K562 (cell line): Measurements from ENCODE around the gene TENM3. TPM values are rescaled to one million over a fixed set of nuclear protein-coding genes. Genes with fewer than 3 reads are reported as not detected.

Source experiments
- ATAC-seq: fragments of 200-7000 bp; cut with Tn5 transposase; 3 replicates; pipeline ENCODE4 v1.9.1; 2020; ENCODE audit warnings: moderate library complexity
- BruUV-seq: library from RNA; stranded (reverse); fragments of 400-500 nt; replicated peaks from 2 replicates; lab custom pipeline; 2021; lab: Mats Ljungman, UMichigan
- CTCF ChIA-PET: fragments of 300-600 bp; formaldehyde crosslinking; extraction: SDS; loops from one replicate; lab custom pipeline; 2021; ENCODE audit warnings: low intra/inter-chr PET ratio; lab: Yijun Ruan, JAX
- POLR2A ChIA-PET: fragments of 300-600, 350-650 bp; sonication (Branson Sonifier 250); formaldehyde crosslinking; extraction: SDS; loops from one replicate; lab custom pipeline; 2021; ENCODE audit warnings: antibody characterized with exemption, inconsistent platforms; lab: Yijun Ruan, JAX
- DNase-seq, 4 experiments: peaks; one replicate each; pipeline versions ENCODE4 v3.0.0 to v3.0.0-alpha.2; 2011 to 2018; ENCODE audit warnings: low spot score in 3 of 4, mixed read lengths in 3 of 4; ENCODE audit errors: extremely low read depth in 1 of 4
- FAIRE-seq: peaks from 2 replicates; lab custom pipeline; 2011; peaks lifted over from hg19 to GRCh38; lab: Jason Lieb, UNC
- H2AFZ ChIP-seq: 2 replicates; pipeline ENCODE4 v1.6.0; 2011; ENCODE audit warnings: low read depth, low read length, control low read depth, inconsistent platforms
- H3K27ac ChIP-seq: fragments of 200-600 bp; 3 replicates; pipeline ENCODE4 v1.8.0; 2011; ENCODE audit warnings: low read depth, mild to moderate bottlenecking, control low read depth, inconsistent platforms, low read length, moderate library complexity, mixed read lengths; ENCODE audit errors: extremely low read depth
- H3K27me3 ChIP-seq, 2 experiments: fragments of 300-600 bp in 1 of 2; 2 replicates in 1 of 2; 3 replicates in 1 of 2; pipeline versions ENCODE4 v1.6.0 to v1.8.0; 2011; ENCODE audit warnings: inconsistent platforms in 2 of 2, low read length in 2 of 2, mild to moderate bottlenecking in 1 of 2, mixed read lengths in 1 of 2, moderate library complexity in 1 of 2; ENCODE audit not compliant: control insufficient read depth in 2 of 2, insufficient read depth in 2 of 2
- H3K36me3 ChIP-seq: fragments of 300-600 bp; 3 replicates; pipeline ENCODE4 v1.8.0; 2011; ENCODE audit warnings: mild to moderate bottlenecking, low read length, inconsistent platforms; ENCODE audit not compliant: control insufficient read depth, insufficient read depth
- H3K4me1 ChIP-seq, 2 experiments: fragments of 200-600 bp in 1 of 2; replicated peaks in 1 of 2; 2 replicates in 1 of 2; 3 replicates in 1 of 2; pipeline versions ENCODE4 v1.5.1 to v1.8.0; 2011; ENCODE audit warnings: inconsistent platforms in 2 of 2, low read length in 2 of 2, mild to moderate bottlenecking in 1 of 2, mixed read lengths in 1 of 2, moderate library complexity in 1 of 2; ENCODE audit not compliant: control insufficient read depth in 2 of 2, insufficient read depth in 2 of 2
- H3K4me2 ChIP-seq: 2 replicates; pipeline ENCODE4 v1.6.1; 2011; ENCODE audit warnings: low read length, control low read depth, inconsistent platforms, mixed read lengths; ENCODE audit not compliant: insufficient read depth
- H3K4me3 ChIP-seq: fragments of 200-600 bp; sonication (generic), shearing (Covaris generic); 2 replicates; pipeline ENCODE4 v1.5.1; 2016; ENCODE audit warnings: control low read depth, inconsistent platforms
- H3K79me2 ChIP-seq: fragments of 200-600 bp; 3 replicates; pipeline ENCODE4 v1.8.0; 2011; ENCODE audit warnings: low read length, inconsistent platforms; ENCODE audit not compliant: control insufficient read depth, insufficient read depth
- H3K9ac ChIP-seq, 2 experiments: 2 replicates each; pipeline versions ENCODE4 v1.6.0 to v1.6.1; 2011; ENCODE audit warnings: low read depth in 2 of 2, low read length in 2 of 2, control low read depth in 1 of 2, inconsistent platforms in 1 of 2, mild to moderate bottlenecking in 1 of 2, mixed read lengths in 1 of 2; ENCODE audit not compliant: insufficient read depth in 1 of 2
- H3K9me1 ChIP-seq: one replicate; pipeline ENCODE4 v1.6.0; 2011; ENCODE audit warnings: inconsistent platforms, mild to moderate bottlenecking, low read length, moderate library complexity; ENCODE audit not compliant: control insufficient read depth, insufficient read depth
- H3K9me3 ChIP-seq: replicated peaks from 2 replicates; pipeline ENCODE4 v1.5.1; 2011; ENCODE audit warnings: low read depth, low read length, inconsistent platforms; ENCODE audit not compliant: control insufficient read depth, insufficient read depth
- H4K20me1 ChIP-seq: replicated peaks from 2 replicates; pipeline ENCODE4 v1.6.1; 2011; ENCODE audit warnings: low read length, inconsistent platforms, mixed read lengths; ENCODE audit not compliant: control insufficient read depth, insufficient read depth
- ATF7 ChIP-seq: fragments of 450-650 bp; IDR thresholded peaks from 2 replicates; pipeline ENCODE4 v1.7.1; 2014; ENCODE audit warnings: mild to moderate bottlenecking, moderate library complexity
- CHD1 ChIP-seq: fragments of 200-600 bp; sonication (generic); IDR thresholded peaks from one replicate; pipeline ENCODE4 v1.6.1; 2012; ENCODE audit warnings: mild to moderate bottlenecking, moderate library complexity, low read length, inconsistent platforms
- DDX20 ChIP-seq: fragments of 450-650 bp; IDR thresholded peaks from 2 replicates; pipeline ENCODE4 v1.6.1; 2016; ENCODE audit warnings: missing genetic modification characterization, low read depth, mild to moderate bottlenecking, missing compliant biosample characterization, moderate library complexity
- DIDO1 ChIP-seq: fragments of 450-650 bp; IDR thresholded peaks from 2 replicates; pipeline ENCODE4 v1.6.1; 2016; ENCODE audit warnings: low read depth, missing biosample characterization, missing genetic modification characterization
- FOXJ3 ChIP-seq: sonication (generic); formaldehyde crosslinking; IDR thresholded peaks from 2 replicates; pipeline ENCODE4 v1.4.0; 2020; ENCODE audit warnings: mild to moderate bottlenecking, missing genetic modification reagents
- NR4A1 ChIP-seq, 2 experiments: fragments of 250-450 bp in 1 of 2; fragments of 450-650 bp in 1 of 2; sonication (Bioruptor Pico) in 1 of 2; IDR thresholded peaks; 2 replicates each; pipeline versions ENCODE4 v1.4.0 to v1.6.1; 2016 to 2020; ENCODE audit warnings: mild to moderate bottlenecking in 2 of 2, missing compliant biosample characterization in 1 of 2, missing genetic modification characterization in 1 of 2, moderate library complexity in 1 of 2
- SIN3A ChIP-seq, 2 experiments: fragments of 150-350 bp in 1 of 2; IDR thresholded peaks; 2 replicates each; pipeline ENCODE4 v1.6.1; 2011 to 2016; ENCODE audit warnings: borderline replicate concordance in 2 of 2, low read depth in 2 of 2, low read length in 2 of 2, mild to moderate bottlenecking in 2 of 2, moderate library complexity in 2 of 2; ENCODE audit not compliant: control insufficient read depth in 1 of 2
- SOX6 ChIP-seq: fragments of 450-650 bp; IDR thresholded peaks from 2 replicates; pipeline ENCODE4 v1.6.1; 2014; ENCODE audit warnings: mild to moderate bottlenecking
- WGBS: fragments of 100-300 bp; shearing (Covaris generic); methylation state at CpG from one replicate; pipeline ENCODE4 v1.1.6; 2016; ENCODE audit warnings: low coverage, mixed read lengths; ENCODE audit not compliant: insufficient coverage; ENCODE audit errors: missing lambda C conversion rate; 5-methylcytosine and 5-hydroxymethylcytosine counted together
- in situ Hi-C: fragments of 300-500 bp; cut with MboI; formaldehyde crosslinking; loops from 4 replicates; pipeline ENCODE4 v1.15.0; 2018; ENCODE audit warnings: inconsistent platforms, mixed read lengths
- intact Hi-C: fragments of 100-400 bp; cut with micrococcal nuclease; formaldehyde crosslinking; loops from 2 replicates; pipeline ENCODE4 v1.14.2; 2022
- polyA plus RNA-seq, 8 experiments: library from polyadenylated mRNA; depleted of rRNA in 4 of 8; stranded (reverse) in 5 of 8; unstranded in 3 of 8; fragments of >200 nt; fragmentation: Nextera tagmentation in 2 of 8; fragmentation: Illumina TruSeq in 1 of 8; extraction: Ambion mirVana in 2 of 8; extraction: Trizol in 1 of 8; gene quantifications; 2 replicates each; pipeline versions ENCODE4 v1.2.1 to v1.2.3, GENCODE V29; 2011 to 2014; ENCODE audit warnings: inconsistent platforms in 1 of 8, missing spikeins in 1 of 8
- total RNA-seq, 7 experiments: library from RNA; depleted of rRNA in 6 of 7; stranded (reverse); fragments of >200 nt in 6 of 7; fragmentation: Illumina TruSeq in 2 of 7; extraction: Trizol in 2 of 7; gene quantifications; 2 replicates each; pipeline versions ENCODE4 v1.2.1 to v1.2.3, GENCODE V29; 2011 to 2021; ENCODE audit warnings: low replicate concordance in 1 of 7

TENM3 gene
- total and polyA plus RNA-seq, 9 of the 15 experiments (the other 6 are each of a cell fraction or from before 2014, with no cell fraction given), result 0.01 to 0.02 TPM; not detected in 7

- Histone ChIP-seq H3K9me1 (no peaks in the 10 kb centered on the region), H3K36me3 (no peaks in the 10 kb centered on the region), H3K4me3 (no peak overlapping the region), H3K9me3 (no peaks in the 10 kb centered on the region), H3K9ac (no peak overlapping the region), H3K27ac (no peak overlapping the region), H3K79me2 (no peaks in the 10 kb centered on the region), H3K4me1 (no peaks in the 10 kb centered on the region), H2AFZ (no peak overlapping the region), H3K4me2 (no peak overlapping the region), H4K20me1 (no peaks in the 10 kb centered on the region), H3K27me3 (peaks cover 2 to 7% of the 10 kb centered on the region in 2 experiments; a peak in 3 of 5 replicates)
- ATAC-seq (no peak), DNase-seq (no peak), FAIRE-seq (no peak)
- WGBS, result 0% methylated on average over 2 of the region's 2 CpGs
- intact Hi-C loops (no loop called here), in situ Hi-C loops (no loop called here)
- no TSS peak for BruUV-seq
- ChIA-PET POLR2A (no interaction called here), CTCF (no interaction called here)
- TF ChIP-seq SIN3A (IDR thresholded peaks at IDR 0.05; ENCODE audit: borderline replicate concordance in 2 of 2, control insufficient read depth in 1 of 2, low read depth in 2 of 2, low read length in 2 of 2) (no peak), SOX6 (no peak), NR4A1 (CRISPR knock-in tag; IDR thresholded peaks at IDR 0.05) (no peak), NR4A1 (tag; IDR thresholded peaks at IDR 0.05) (no peak), CHD1 (no peak), DDX20 (tag) (no peak), ATF7 (no peak), FOXJ3 (CRISPR knock-in tag) (no peak), DIDO1 (tag) (no peak)
These were observed 509.1 kb downstream of the TENM3 start for GRCh38 chr4:182752158-182752910.
